A549 (cell line): ENCODE data around the gene OSBPL3.

Experiments
- BHLHE40 ChIP-seq: IDR thresholded peaks from 2 replicates; pipeline ENCODE4 v1.6.1; 2012; ENCODE audit warnings: low read depth, low read length, inconsistent platforms
- CEBPB ChIP-seq, 2 experiments: fragments of >200 bp in 1 of 2; sonication (Bioruptor Twin) in 1 of 2; formaldehyde crosslinking in 1 of 2; IDR thresholded peaks; 2 replicates each; pipeline ENCODE4 v1.6.1; 2012 to 2016
- CHD2 ChIP-seq: fragments of 150-350 bp; IDR thresholded peaks from 2 replicates; pipeline ENCODE4 v1.6.1; 2014; ENCODE audit warnings: low read length; ENCODE audit not compliant: partially characterized antibody
- CHD4 ChIP-seq: fragments of 200-600 bp; sonication (generic); IDR thresholded peaks from 2 replicates; pipeline ENCODE4 v1.6.1; 2016; ENCODE audit warnings: antibody characterized with exemption, mild to moderate bottlenecking, borderline replicate concordance
- EP300 ChIP-seq, 2 experiments: fragments of >200 bp; sonication (Bioruptor Twin); formaldehyde crosslinking; IDR thresholded peaks; 2 replicates in 1 of 2; 3 replicates in 1 of 2; pipeline ENCODE4 v1.6.1; 2016 to 2017
- MAFK ChIP-seq: fragments of 450-650 bp; IDR thresholded peaks from 2 replicates; pipeline ENCODE4 v1.6.1; 2014; ENCODE audit not compliant: partially characterized antibody
- NR3C1 ChIP-seq: fragments of >200 bp; sonication (Bioruptor Twin); formaldehyde crosslinking; IDR thresholded peaks from 3 replicates; pipeline ENCODE4 v1.6.1; 2017
- POLR2A ChIP-seq: IDR thresholded peaks from 2 replicates; pipeline ENCODE4 v1.6.1; 2012; ENCODE audit warnings: mild to moderate bottlenecking, low read length
- RFX5 ChIP-seq: fragments of 450-650 bp; IDR thresholded peaks from 2 replicates; pipeline ENCODE4 v1.7.1; 2014; ENCODE audit warnings: antibody characterized with exemption, mild to moderate bottlenecking, moderate library complexity
- TF ChIP-seq, protein P1 (sequence below): fragments of >200 bp; sonication (Bioruptor Twin); formaldehyde crosslinking; IDR thresholded peaks from 3 replicates; pipeline ENCODE4 v1.5.1; 2016

DNA sequence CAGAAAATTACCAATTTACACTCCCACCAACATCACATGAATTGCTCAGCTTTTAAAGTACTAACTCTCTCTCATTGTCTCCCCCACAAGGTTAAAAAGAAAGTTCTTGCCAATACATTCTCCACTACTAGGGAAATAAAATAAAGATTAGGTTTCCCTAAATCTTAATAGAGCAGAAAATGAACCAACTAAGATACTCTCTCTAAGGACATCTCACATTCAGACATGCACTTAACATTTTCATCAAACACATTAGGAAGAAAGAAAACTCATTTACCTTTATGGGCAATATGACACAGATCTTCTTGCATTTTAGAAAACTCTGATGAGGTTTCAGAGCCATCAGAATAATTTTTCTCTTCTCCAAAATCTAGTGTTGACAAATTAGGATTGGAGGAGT, 118.6 kb downstream of the OSBPL3 start:
- TF ChIP-seq MAFK = no peak
- TF ChIP-seq POLR2A = no peak
- no peak for TF ChIP-seq CEBPB (IDR thresholded peaks at IDR 0.05)
- TF ChIP-seq CHD4 = no peak
- TF ChIP-seq CHD2 = no peak
- no peak for TF ChIP-seq EP300 (IDR thresholded peaks at IDR 0.05)
- TF ChIP-seq, protein P1, sequence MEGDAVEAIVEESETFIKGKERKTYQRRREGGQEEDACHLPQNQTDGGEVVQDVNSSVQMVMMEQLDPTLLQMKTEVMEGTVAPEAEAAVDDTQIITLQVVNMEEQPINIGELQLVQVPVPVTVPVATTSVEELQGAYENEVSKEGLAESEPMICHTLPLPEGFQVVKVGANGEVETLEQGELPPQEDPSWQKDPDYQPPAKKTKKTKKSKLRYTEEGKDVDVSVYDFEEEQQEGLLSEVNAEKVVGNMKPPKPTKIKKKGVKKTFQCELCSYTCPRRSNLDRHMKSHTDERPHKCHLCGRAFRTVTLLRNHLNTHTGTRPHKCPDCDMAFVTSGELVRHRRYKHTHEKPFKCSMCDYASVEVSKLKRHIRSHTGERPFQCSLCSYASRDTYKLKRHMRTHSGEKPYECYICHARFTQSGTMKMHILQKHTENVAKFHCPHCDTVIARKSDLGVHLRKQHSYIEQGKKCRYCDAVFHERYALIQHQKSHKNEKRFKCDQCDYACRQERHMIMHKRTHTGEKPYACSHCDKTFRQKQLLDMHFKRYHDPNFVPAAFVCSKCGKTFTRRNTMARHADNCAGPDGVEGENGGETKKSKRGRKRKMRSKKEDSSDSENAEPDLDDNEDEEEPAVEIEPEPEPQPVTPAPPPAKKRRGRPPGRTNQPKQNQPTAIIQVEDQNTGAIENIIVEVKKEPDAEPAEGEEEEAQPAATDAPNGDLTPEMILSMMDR = no peak
- TF ChIP-seq BHLHE40 = no peak
- no peak for TF ChIP-seq NR3C1
- no peak for TF ChIP-seq RFX5
